Activated naive CD8-positive, alpha-beta T cell treated with anti-CD3 and anti-CD28 coated beads for 36 hours (primary cell): ENCODE results near the gene EFNA5. TPM values are rescaled to one million over a fixed set of nuclear protein-coding genes. Genes with fewer than 3 reads are reported as not detected.

ENCODE experiments used
- DNase-seq: peaks from one replicate; pipeline ENCODE4 v3.0.0; 2021
- H3K27ac Mint-ChIP-seq: one replicate; pipeline ENCODE4 v1.8.0; 2022; ENCODE audit warnings: mild to moderate bottlenecking, moderate library complexity, mixed read lengths
- H3K27me3 Mint-ChIP-seq: one replicate; pipeline ENCODE4 v1.8.0; 2022; ENCODE audit warnings: mild to moderate bottlenecking, mixed read lengths
- H3K36me3 Mint-ChIP-seq: one replicate; pipeline ENCODE4 v1.8.0; 2021; ENCODE audit warnings: mild to moderate bottlenecking, mixed read lengths
- H3K4me1 Mint-ChIP-seq: one replicate; pipeline ENCODE4 v1.8.0; 2021; ENCODE audit warnings: mixed read lengths
- H3K4me3 Mint-ChIP-seq: one replicate; pipeline ENCODE4 v1.8.0; 2022; ENCODE audit warnings: mild to moderate bottlenecking, moderate library complexity, mixed read lengths
- H3K9me3 Mint-ChIP-seq: one replicate; pipeline ENCODE4 v1.8.0; 2022; ENCODE audit warnings: mixed read lengths
- total RNA-seq, 2 experiments: library from RNA; stranded (reverse); gene quantifications; one replicate each; pipeline ENCODE4 v1.2.3, GENCODE V29; 2021

EFNA5 gene
- total RNA-seq, 2 experiments from 2014 or later: not detected

DNA sequence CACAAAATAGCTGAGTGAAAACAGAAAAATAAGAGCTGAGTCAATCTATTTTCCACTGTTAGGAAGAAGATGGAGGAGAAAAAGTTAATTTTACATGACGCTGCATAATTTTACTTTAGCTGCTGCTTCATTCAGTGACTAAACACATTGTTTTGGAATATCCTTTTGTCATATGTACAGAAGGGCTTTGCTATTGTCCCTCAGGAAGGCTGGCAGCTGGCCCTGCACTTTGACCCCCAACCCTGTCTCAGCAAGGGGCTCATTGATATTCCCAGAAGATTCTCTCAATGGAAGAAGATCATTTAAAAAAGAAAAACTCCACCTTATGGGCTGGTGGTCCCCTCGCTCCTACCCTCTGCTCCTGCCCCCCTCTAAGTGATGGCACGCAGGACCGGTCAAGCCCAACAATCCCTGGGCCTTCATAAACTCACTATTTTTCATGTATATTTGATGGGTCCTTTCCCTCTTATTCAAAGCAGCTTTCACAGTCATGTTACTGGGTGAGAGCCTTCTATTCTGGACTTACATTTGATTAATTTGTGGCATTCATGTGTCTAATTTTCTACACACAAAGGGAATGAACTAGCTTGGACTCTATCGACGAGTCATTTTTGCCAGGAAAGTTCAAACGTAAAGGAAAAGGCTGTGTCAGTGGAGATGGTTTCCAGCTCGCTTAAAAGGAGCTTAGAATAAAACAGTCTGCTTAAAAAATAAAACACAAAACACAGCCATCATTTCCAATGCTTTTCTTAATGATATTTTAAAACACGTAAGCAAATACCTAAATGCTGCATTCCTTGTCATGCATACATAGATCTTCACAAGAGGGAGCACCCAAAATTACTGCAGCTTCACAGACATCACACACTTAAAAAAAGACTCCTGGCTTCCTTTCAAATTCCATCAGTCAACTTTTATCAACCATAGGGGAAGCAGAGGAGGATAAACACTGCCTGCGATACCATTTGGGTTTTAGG is 104.7 kb downstream of the EFNA5 start:
- DNase-seq: no peak
- Mint-ChIP-seq H3K36me3 (no peaks in the 10 kb centered on the region), H3K4me3 (no peak overlapping the region), H3K9me3 (no peaks in the 10 kb centered on the region), H3K27me3 (peaks cover 12% of the 10 kb centered on the region), H3K4me1 (peaks cover 3% of the 10 kb centered on the region), H3K27ac (no peak overlapping the region)

- no peaks in the 10 kb centered on the region for H3K9me3 Mint-ChIP-seq
- H3K27me3 Mint-ChIP-seq: peaks cover 16% of the 10 kb centered on the region
- H3K27ac Mint-ChIP-seq: no peak overlapping the region
- no peak overlapping the region for H3K4me3 Mint-ChIP-seq
- DNase-seq: no peak
- H3K4me1 Mint-ChIP-seq: no peaks in the 10 kb centered on the region
- H3K36me3 Mint-ChIP-seq: no peaks in the 10 kb centered on the region
Observed at GRCh38 chr5:107564931-107565372, 105.8 kb downstream of the EFNA5 start.

DNA sequence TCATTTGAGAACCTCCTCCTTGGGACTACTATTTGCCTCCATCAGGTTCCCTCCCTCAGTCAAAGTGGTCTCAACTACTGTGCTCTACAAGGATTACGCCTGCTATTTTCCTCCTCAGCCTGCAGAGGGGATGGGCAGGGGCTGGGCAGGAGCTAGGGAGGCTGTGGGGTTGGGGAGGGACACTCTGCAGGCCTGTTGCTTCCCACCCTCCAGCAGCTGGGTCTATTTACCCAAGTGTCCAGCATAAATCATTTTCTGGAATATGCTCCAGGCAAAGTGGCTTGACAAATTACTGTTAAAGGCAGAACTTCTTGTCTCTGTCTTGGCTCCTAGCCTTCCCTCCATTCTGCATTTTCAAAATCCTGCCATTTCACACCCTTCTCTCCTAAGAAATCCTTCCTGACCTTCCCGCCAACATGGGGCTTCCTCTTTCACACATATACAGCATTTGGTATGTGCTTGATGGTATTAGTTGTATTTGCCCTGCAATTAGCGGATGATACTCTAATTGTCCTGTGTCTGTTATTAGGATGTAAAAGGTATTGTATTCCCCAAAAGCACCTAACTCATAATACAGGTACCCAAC is 106.7 kb downstream of the EFNA5 start:
- no peak overlapping the region for H3K27ac Mint-ChIP-seq
- no peak for DNase-seq
- H3K27me3 Mint-ChIP-seq: peaks cover 18% of the 10 kb centered on the region
- H3K4me1 Mint-ChIP-seq: no peaks in the 10 kb centered on the region
- H3K9me3 Mint-ChIP-seq: no peaks in the 10 kb centered on the region
- H3K36me3 Mint-ChIP-seq: no peaks in the 10 kb centered on the region
- H3K4me3 Mint-ChIP-seq: no peak overlapping the region

DNA sequence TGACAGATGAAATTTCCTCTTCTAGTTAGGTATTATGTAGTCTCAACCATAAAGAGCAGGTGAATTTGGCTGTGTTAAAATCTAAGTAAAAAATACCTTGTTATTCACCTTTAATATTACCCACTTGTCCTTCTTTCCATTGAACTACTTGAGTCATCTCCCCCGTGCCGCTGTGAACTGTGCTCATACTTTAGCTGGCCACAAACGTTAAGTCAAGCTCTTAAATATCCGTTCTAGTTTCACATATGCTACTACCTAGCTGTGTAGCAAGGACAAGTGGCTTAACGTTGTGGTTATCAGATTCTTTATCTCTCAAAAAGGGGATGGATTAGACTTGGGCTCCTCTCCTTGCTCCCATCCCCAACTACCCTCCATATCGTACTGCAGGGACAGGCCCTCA is 110.4 kb downstream of the EFNA5 start:
- Mint-ChIP-seq H3K27me3 (peaks cover 19% of the 10 kb centered on the region), H3K36me3 (no peaks in the 10 kb centered on the region), H3K9me3 (no peaks in the 10 kb centered on the region), H3K4me1 (no peaks in the 10 kb centered on the region), H3K4me3 (no peak overlapping the region), H3K27ac (no peak overlapping the region)
- no peak for DNase-seq

DNA sequence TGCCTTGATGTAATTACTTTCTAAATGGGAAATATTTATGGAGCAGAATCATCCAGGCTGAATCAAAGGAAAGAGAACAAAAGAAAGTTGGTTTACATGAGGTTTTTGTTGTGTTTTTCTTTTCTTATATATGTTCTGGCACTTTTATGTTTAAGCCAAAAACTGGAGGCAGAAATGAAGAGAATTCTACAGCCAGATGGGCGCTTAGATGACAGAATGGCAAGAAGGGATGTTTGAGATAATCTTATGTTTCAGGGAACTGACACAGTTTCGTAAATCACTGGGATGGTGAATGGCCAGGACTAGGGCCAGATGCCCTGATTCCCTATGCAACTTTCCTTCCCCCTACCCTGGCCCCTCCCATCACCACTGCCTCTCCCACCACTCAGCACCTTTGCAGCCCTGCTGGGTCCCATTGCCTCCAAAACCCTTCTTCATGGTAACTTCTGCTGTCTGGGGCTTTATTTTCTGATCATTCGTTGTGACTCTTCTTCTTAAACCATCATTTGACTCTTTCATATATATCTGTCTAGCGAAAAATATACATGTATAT is 111.8 kb downstream of the EFNA5 start:
- no peak overlapping the region for H3K4me3 Mint-ChIP-seq
- no peak for DNase-seq
- peaks cover 10% of the 10 kb centered on the region for H3K27me3 Mint-ChIP-seq
- no peaks in the 10 kb centered on the region for H3K4me1 Mint-ChIP-seq
- H3K36me3 Mint-ChIP-seq: no peaks in the 10 kb centered on the region
- no peak overlapping the region for H3K27ac Mint-ChIP-seq
- no peaks in the 10 kb centered on the region for H3K9me3 Mint-ChIP-seq

- H3K27ac Mint-ChIP-seq: no peak overlapping the region
- no peaks in the 10 kb centered on the region for H3K4me1 Mint-ChIP-seq
- DNase-seq: no peak
- peaks cover 7% of the 10 kb centered on the region for H3K27me3 Mint-ChIP-seq
- H3K36me3 Mint-ChIP-seq: no peaks in the 10 kb centered on the region
- H3K4me3 Mint-ChIP-seq: no peak overlapping the region
- no peaks in the 10 kb centered on the region for H3K9me3 Mint-ChIP-seq
Observed at GRCh38 chr5:107557051-107557658, 113.6 kb downstream of the EFNA5 start.

- Mint-ChIP-seq H3K36me3 (no peaks in the 10 kb centered on the region), H3K4me1 (no peaks in the 10 kb centered on the region), H3K27me3 (peaks cover 7% of the 10 kb centered on the region), H3K4me3 (no peak overlapping the region), H3K9me3 (no peaks in the 10 kb centered on the region), H3K27ac (no peak overlapping the region)
- no peak for DNase-seq
Observed at GRCh38 chr5:107556575-107556974, 114.2 kb downstream of the EFNA5 start.

DNA sequence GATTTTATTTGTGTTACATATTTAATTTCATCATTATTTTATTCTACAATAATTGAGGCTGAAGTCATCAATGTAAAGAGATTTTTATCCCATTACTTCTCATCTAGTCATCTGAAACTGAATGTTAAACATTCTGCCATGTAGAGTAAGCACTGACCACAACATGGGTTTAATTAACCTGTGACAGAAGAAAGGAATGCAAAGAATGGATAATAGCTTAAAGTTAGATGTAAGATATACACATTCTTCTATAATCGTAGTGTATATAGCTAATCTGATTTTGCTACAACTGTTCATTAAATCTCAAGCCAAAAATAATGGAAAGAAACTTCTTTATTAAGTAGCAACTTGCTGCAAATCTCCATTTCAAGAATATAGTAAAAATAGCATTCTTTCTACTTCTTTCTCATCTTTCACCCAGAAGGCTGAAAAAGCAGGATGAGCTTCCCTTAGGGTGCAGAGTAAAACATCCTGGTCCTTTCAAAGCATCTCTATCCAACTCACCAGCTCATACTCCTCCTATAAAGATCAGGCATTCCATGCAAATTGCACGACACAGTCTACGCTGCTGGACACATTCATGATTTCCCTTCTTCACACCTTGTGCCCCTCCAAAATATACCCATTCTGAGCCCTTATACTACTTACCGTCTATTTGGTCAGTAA is 115.2 kb downstream of the EFNA5 start:
- no peaks in the 10 kb centered on the region for H3K4me1 Mint-ChIP-seq
- DNase-seq: no peak

GRCh38 chr5:107554776-107555424 is 115.8 kb downstream of the EFNA5 start:
- Mint-ChIP-seq H3K36me3 (no peaks in the 10 kb centered on the region), H3K27me3 (peaks cover 4% of the 10 kb centered on the region), H3K4me1 (no peaks in the 10 kb centered on the region), H3K27ac (no peak overlapping the region), H3K4me3 (no peak overlapping the region), H3K9me3 (no peaks in the 10 kb centered on the region)
- DNase-seq: no peak

More for the DNA sequence above, 115.2 kb downstream of the EFNA5 start:
- peaks cover 5% of the 10 kb centered on the region for H3K27me3 Mint-ChIP-seq
- no peak overlapping the region for H3K27ac Mint-ChIP-seq
- H3K36me3 Mint-ChIP-seq: no peaks in the 10 kb centered on the region
- H3K9me3 Mint-ChIP-seq: no peaks in the 10 kb centered on the region
- no peak overlapping the region for H3K4me3 Mint-ChIP-seq

DNA sequence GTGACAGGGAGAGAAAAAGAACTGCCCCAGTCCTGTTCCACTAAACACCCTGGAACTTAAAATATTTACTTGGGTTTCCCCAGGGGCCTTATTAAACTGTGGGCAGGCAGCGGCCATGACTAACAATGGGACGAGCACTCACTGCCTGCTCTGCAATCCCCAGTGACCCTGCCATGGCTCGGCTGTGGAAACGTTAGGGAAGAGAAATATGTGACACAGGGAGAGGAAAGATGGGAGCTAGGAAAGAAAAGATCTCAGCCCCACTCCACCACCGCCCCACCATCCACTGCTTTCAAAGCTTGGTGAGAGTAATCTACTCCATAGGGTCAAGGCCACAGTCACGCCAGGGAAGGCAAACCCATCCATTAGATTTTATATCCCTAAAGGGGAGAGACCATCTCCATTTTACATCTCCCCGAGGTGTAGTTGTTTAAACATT is 117.6 kb downstream of the EFNA5 start:
- Mint-ChIP-seq H3K36me3 (no peaks in the 10 kb centered on the region), H3K27me3 (no peaks in the 10 kb centered on the region), H3K9me3 (no peaks in the 10 kb centered on the region), H3K27ac (no peak overlapping the region), H3K4me3 (no peak overlapping the region), H3K4me1 (no peaks in the 10 kb centered on the region)
- DNase-seq: no peak

GRCh38 chr5:107551088-107551487 is 119.6 kb downstream of the EFNA5 start:
- H3K36me3 Mint-ChIP-seq: no peaks in the 10 kb centered on the region
- no peak overlapping the region for H3K4me3 Mint-ChIP-seq
- DNase-seq: no peak
- peaks cover 3% of the 10 kb centered on the region for H3K27me3 Mint-ChIP-seq
- no peaks in the 10 kb centered on the region for H3K4me1 Mint-ChIP-seq
- H3K9me3 Mint-ChIP-seq: no peaks in the 10 kb centered on the region
- no peak overlapping the region for H3K27ac Mint-ChIP-seq

DNA sequence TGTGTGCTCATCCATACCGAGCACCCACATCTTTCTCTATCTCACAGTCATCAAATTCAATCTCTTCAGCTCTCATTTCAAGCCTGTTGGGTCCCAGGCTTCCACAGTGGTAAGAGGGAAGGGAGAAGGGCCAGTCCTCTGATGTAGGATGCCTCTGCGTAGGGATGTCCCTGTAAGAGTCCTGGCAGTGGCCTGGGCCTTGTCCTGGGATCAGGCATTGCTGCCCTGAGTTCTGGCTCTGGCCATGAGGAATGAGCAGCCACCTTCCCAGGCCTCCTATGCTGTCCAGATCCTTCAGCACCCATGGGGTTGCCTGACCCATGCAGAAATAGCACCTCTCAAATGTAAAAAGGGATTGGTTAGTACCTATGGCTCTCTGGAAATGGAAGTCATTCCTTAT is 121.2 kb downstream of the EFNA5 start:
- H3K27me3 Mint-ChIP-seq: peaks cover 4% of the 10 kb centered on the region
- H3K4me3 Mint-ChIP-seq: no peak overlapping the region
- H3K9me3 Mint-ChIP-seq: no peaks in the 10 kb centered on the region
- H3K4me1 Mint-ChIP-seq: no peaks in the 10 kb centered on the region
- no peak for DNase-seq
- no peak overlapping the region for H3K27ac Mint-ChIP-seq
- no peaks in the 10 kb centered on the region for H3K36me3 Mint-ChIP-seq

- H3K9me3 Mint-ChIP-seq: no peaks in the 10 kb centered on the region
- no peaks in the 10 kb centered on the region for H3K36me3 Mint-ChIP-seq
- no peak for DNase-seq
- H3K4me3 Mint-ChIP-seq: no peak overlapping the region
- H3K4me1 Mint-ChIP-seq: no peaks in the 10 kb centered on the region
- no peak overlapping the region for H3K27ac Mint-ChIP-seq
- peaks cover 4% of the 10 kb centered on the region for H3K27me3 Mint-ChIP-seq
Observed at GRCh38 chr5:107548477-107548876, 122.3 kb downstream of the EFNA5 start.

- Mint-ChIP-seq H3K4me3 (no peak overlapping the region), H3K27ac (no peak overlapping the region), H3K9me3 (no peaks in the 10 kb centered on the region), H3K36me3 (no peaks in the 10 kb centered on the region), H3K27me3 (peaks cover 12% of the 10 kb centered on the region), H3K4me1 (peaks cover 3% of the 10 kb centered on the region)
- no peak for DNase-seq
Observed at GRCh38 chr5:107546719-107547118, 124.0 kb downstream of the EFNA5 start.
